H1 (cell line): ENCODE data around the gene NDUFA8. TPM values are rescaled to one million over a fixed set of nuclear protein-coding genes. Genes with fewer than 3 reads are reported as not detected.

Experiments
- CTCF ChIA-PET: fragments of 300-600 bp; sonication (Branson Sonifier 250); formaldehyde crosslinking; loops from one replicate; lab custom pipeline; 2021; ENCODE audit not compliant: partially characterized antibody; lab: Charles Lee
- POLR2A ChIA-PET: fragments of 300-600 bp; sonication (Branson Sonifier 250); formaldehyde crosslinking; loops from one replicate; lab custom pipeline; 2021; ENCODE audit warnings: inconsistent platforms; ENCODE audit not compliant: partially characterized antibody; lab: Charles Lee
- DNase-seq, 2 experiments: peaks; one replicate each; pipeline versions ENCODE4 v3.0.0 to v3.0.0-alpha.2; 2010 to 2022; ENCODE audit warnings: low spot score in 2 of 2, low read depth in 1 of 2, mixed read lengths in 1 of 2
- FAIRE-seq: peaks from 2 replicates; lab custom pipeline; 2011; peaks lifted over from hg19 to GRCh38; lab: Jason Lieb, UNC
- H2AFZ ChIP-seq: 2 replicates; pipeline ENCODE4 v1.8.1; 2012; ENCODE audit warnings: low read length, inconsistent platforms
- H2AK5ac ChIP-seq: 2 replicates; pipeline ENCODE4 v1.6.1; 2013; ENCODE audit warnings: low read depth, low read length
- H2BK120ac ChIP-seq: replicated peaks from 2 replicates; pipeline ENCODE3; 2013; ENCODE audit warnings: low read depth, low read length, inconsistent platforms
- H2BK12ac ChIP-seq: 2 replicates; pipeline ENCODE4 v1.6.1; 2013; ENCODE audit warnings: low read depth, low read length
- H2BK15ac ChIP-seq: 2 replicates; pipeline ENCODE4 v1.6.1; 2013; ENCODE audit warnings: low read length
- H2BK20ac ChIP-seq: 2 replicates; pipeline ENCODE4 v1.6.1; 2013; ENCODE audit warnings: low read length
- H2BK5ac ChIP-seq: 2 replicates; pipeline ENCODE4 v1.6.1; 2013; ENCODE audit warnings: low read depth, low read length
- H3K14ac ChIP-seq: 2 replicates; pipeline ENCODE4 v1.6.1; 2013; ENCODE audit warnings: inconsistent platforms; ENCODE audit not compliant: insufficient read length
- H3K18ac ChIP-seq: 2 replicates; pipeline ENCODE4 v1.6.1; 2013; ENCODE audit warnings: low read length; ENCODE audit errors: extremely low read depth
- H3K23ac ChIP-seq: 2 replicates; pipeline ENCODE4 v1.6.1; 2013; ENCODE audit warnings: inconsistent platforms; ENCODE audit not compliant: insufficient read length
- H3K23me2 ChIP-seq: 2 replicates; pipeline ENCODE4 v1.6.1; 2013; ENCODE audit warnings: low read depth, low read length
- H3K27ac ChIP-seq: 2 replicates; pipeline ENCODE4 v1.6.1; 2011; ENCODE audit warnings: low read depth, low read length, inconsistent platforms
- H3K27me3 ChIP-seq, 4 experiments: replicated peaks in 1 of 4; 1 replicate in 1 of 4; 2 replicates in 3 of 4; pipeline versions ENCODE4 v1.6.1 to v1.8.1; 2011 to 2013; ENCODE audit warnings: low read length in 3 of 4, mild to moderate bottlenecking in 3 of 4, inconsistent platforms in 2 of 4, mixed read lengths in 2 of 4, moderate library complexity in 1 of 4; ENCODE audit not compliant: control insufficient read depth in 3 of 4, insufficient read depth in 3 of 4; ENCODE audit errors: extremely low read depth in 1 of 4
- H3K36me3 ChIP-seq, 4 experiments: 2 replicates each; pipeline versions ENCODE4 v1.6.1 to v1.8.1; 2011 to 2013; ENCODE audit warnings: mild to moderate bottlenecking in 4 of 4, low read length in 3 of 4, moderate library complexity in 2 of 4, control low read depth in 1 of 4, inconsistent platforms in 1 of 4; ENCODE audit not compliant: insufficient read depth in 4 of 4, control insufficient read depth in 2 of 4
- H3K4ac ChIP-seq: replicated peaks from 2 replicates; pipeline ENCODE3; 2013; ENCODE audit warnings: low read length, low read depth, mixed read lengths, inconsistent platforms; ENCODE audit not compliant: insufficient read length
- H3K4me1 ChIP-seq, 4 experiments: replicated peaks in 1 of 4; 1 replicate in 1 of 4; 2 replicates in 3 of 4; pipeline versions ENCODE4 v1.6.1 to v1.8.1; 2011 to 2013; ENCODE audit warnings: low read length in 3 of 4, inconsistent platforms in 2 of 4, mixed read lengths in 1 of 4; ENCODE audit not compliant: insufficient read depth in 4 of 4, control insufficient read depth in 3 of 4
- H3K4me2 ChIP-seq, 2 experiments: 2 replicates each; pipeline versions ENCODE4 v1.6.1 to v1.8.1; 2011 to 2013; ENCODE audit warnings: low read depth in 2 of 2, low read length in 2 of 2, control low read depth in 1 of 2, inconsistent platforms in 1 of 2, mild to moderate bottlenecking in 1 of 2; ENCODE audit not compliant: insufficient read depth in 1 of 2
- H3K4me3 ChIP-seq, 4 experiments: fragments of 200-600, 300-600 bp in 1 of 4; sonication (generic), shearing (Covaris generic), sonication (Bioruptor Twin) in 1 of 4; 2 replicates each; pipeline versions ENCODE4 v1.5.1 to v1.8.1; 2011 to 2016; ENCODE audit warnings: low read length in 4 of 4, low read depth in 3 of 4, control low read depth in 2 of 4, inconsistent platforms in 2 of 4, mild to moderate bottlenecking in 2 of 4, mixed read lengths in 1 of 4, moderate library complexity in 1 of 4; ENCODE audit not compliant: insufficient read depth in 2 of 4; ENCODE audit errors: extremely low read depth in 1 of 4
- H3K56ac ChIP-seq: replicated peaks from 2 replicates; pipeline ENCODE3; 2013; ENCODE audit warnings: low read depth, mild to moderate bottlenecking, mixed read lengths, low read length, inconsistent platforms; ENCODE audit not compliant: insufficient read length
- H3K79me1 ChIP-seq: 2 replicates; pipeline ENCODE4 v1.6.1; 2013; ENCODE audit warnings: low read depth, low read length, control low read depth
- H3K79me2 ChIP-seq, 2 experiments: 2 replicates each; pipeline versions ENCODE4 v1.6.1 to v1.8.1; 2012 to 2013; ENCODE audit warnings: low read length in 2 of 2, mild to moderate bottlenecking in 2 of 2, inconsistent platforms in 1 of 2; ENCODE audit not compliant: insufficient read depth in 2 of 2, control insufficient read depth in 1 of 2
- H3K9ac ChIP-seq, 4 experiments: replicated peaks in 1 of 4; 1 replicate in 1 of 4; 2 replicates in 3 of 4; pipeline versions ENCODE4 v1.6.1 to v1.8.1; 2011 to 2013; ENCODE audit warnings: low read depth in 3 of 4, low read length in 3 of 4, control low read depth in 2 of 4, mild to moderate bottlenecking in 2 of 4, moderate library complexity in 2 of 4, inconsistent platforms in 1 of 4; ENCODE audit errors: extremely low read depth in 1 of 4
- H3K9me3 ChIP-seq, 2 experiments: 2 replicates each; pipeline versions ENCODE4 v1.6.1 to v1.8.1; 2012 to 2013; ENCODE audit warnings: mild to moderate bottlenecking in 2 of 2, moderate library complexity in 2 of 2, control low read depth in 1 of 2, inconsistent platforms in 1 of 2, low read depth in 1 of 2, low read length in 1 of 2, mixed read lengths in 1 of 2; ENCODE audit not compliant: insufficient read depth in 2 of 2
- H4K20me1 ChIP-seq, 2 experiments: replicated peaks in 1 of 2; 2 replicates each; pipeline versions ENCODE3 to v1.8.1; 2011 to 2013; ENCODE audit warnings: inconsistent platforms in 2 of 2, low read length in 2 of 2, mild to moderate bottlenecking in 1 of 2; ENCODE audit not compliant: insufficient read depth in 2 of 2, control insufficient read depth in 1 of 2
- H4K5ac ChIP-seq: 2 replicates; pipeline ENCODE4 v1.6.1; 2013; ENCODE audit warnings: low read length, low read depth, mixed read lengths, inconsistent platforms; ENCODE audit not compliant: insufficient read length
- H4K8ac ChIP-seq: 2 replicates; pipeline ENCODE4 v1.8.0; 2013; ENCODE audit warnings: mild to moderate bottlenecking, moderate library complexity, low read length, inconsistent platforms; ENCODE audit not compliant: insufficient read depth; ENCODE audit errors: extremely low read depth
- H4K91ac ChIP-seq: replicated peaks from 2 replicates; pipeline ENCODE3; 2013; ENCODE audit warnings: low read length, mixed read lengths, inconsistent platforms; ENCODE audit not compliant: insufficient read length
- CBX8 ChIP-seq: fragments of 300-800, 300-1000 bp; sonication (generic); IDR thresholded peaks from 2 replicates; pipeline ENCODE4 v1.7.1; 2016; ENCODE audit warnings: low read depth, low read length, borderline replicate concordance
- HDAC2 ChIP-seq, 2 experiments: fragments of 300-600 bp in 1 of 2; sonication (generic) in 1 of 2; IDR thresholded peaks; 2 replicates each; pipeline ENCODE4 v1.6.1; 2011 to 2012; ENCODE audit warnings: low read depth in 2 of 2, low read length in 2 of 2, mild to moderate bottlenecking in 2 of 2, moderate library complexity in 2 of 2, borderline replicate concordance in 1 of 2, inconsistent platforms in 1 of 2
- MAFK ChIP-seq: IDR thresholded peaks from 2 replicates; pipeline ENCODE4 v1.6.1; 2012; ENCODE audit warnings: low read depth, mild to moderate bottlenecking, improper control_type of control experiment, low read length
- WGBS, 2 experiments: shearing (Covaris generic) in 1 of 2; methylation state at CpG; one replicate each; pipeline versions ENCODE4 v1.1.6 to v1.1.7; 2013 to 2015; ENCODE audit warnings: low lambda C conversion rate in 2 of 2, mixed read lengths in 2 of 2, inconsistent platforms in 1 of 2, low coverage in 1 of 2, missing lambda C conversion rate in 1 of 2; ENCODE audit not compliant: insufficient replicate concordance in 2 of 2, insufficient coverage in 1 of 2, insufficient read length in 1 of 2; ENCODE audit errors: extremely low coverage in 1 of 2, missing lambda C conversion rate in 1 of 2; 5-methylcytosine and 5-hydroxymethylcytosine counted together
- polyA plus RNA-seq, 7 experiments: library from polyadenylated mRNA; depleted of rRNA in 3 of 7; stranded (reverse) in 5 of 7; unstranded in 2 of 7; fragments of >200 nt in 5 of 7; fragments of 200-250 nt in 2 of 7; gene quantifications; 1 replicate in 5 of 7; 2 replicates in 1 of 7; 4 replicates in 1 of 7; pipeline versions ENCODE4 v1.2.1 to v1.2.3, GENCODE V29; 2011 to 2013; ENCODE audit warnings: missing spikeins in 2 of 7, mixed read lengths in 2 of 7
- total RNA-seq: library from RNA; stranded (reverse); fragmentation: NEBNext Ultra II Directional; extraction: Animal tissue kit (Norgen Biotek cat#: 25700); gene quantifications from 2 replicates; pipeline ENCODE4 v1.2.1, GENCODE V29; 2021

NDUFA8 gene
- total and polyA plus RNA-seq, 2 of the 8 experiments (the other 6 are each of a cell fraction or from before 2014, with no cell fraction given), result 61.0 to 73.8 TPM

GRCh38 chr9:122202111-122202510 is 42.5 kb upstream of the NDUFA8 start:
- DNase-seq (no peak), FAIRE-seq (no peak)
- peaks cover 0 to 14% (median 4%) of the 10 kb centered on the region in 4 experiments; a peak in 6 of 7 replicates for H3K4me1 ChIP-seq
- ChIA-PET POLR2A (interaction anchor here (1.6 kb wide), 1 partner anchor 24 kb away, joined by 5 read pairs; no protein-coding TSS in a partner anchor), CTCF (interaction anchor here (0.5 to 2.9 kb wide), 9 partner anchors 15 to 264 kb away, joined by 3 to 8 read pairs (median 4); partner anchors contain the start of gene NDUFA8)
- no peak overlapping the region for H2BK12ac ChIP-seq
- no peak overlapping the region for H4K8ac ChIP-seq
- H3K27me3 ChIP-seq, result no peaks in the 10 kb centered on the region; a peak in 2 of 7 replicates
- H3K4ac ChIP-seq, result no peak overlapping the region
- H2BK15ac ChIP-seq, result no peak overlapping the region
- 83 to 100% methylated on average over 1 to 2 of the region's 3 CpGs for WGBS, 2 experiments
- H3K36me3 ChIP-seq, result no peaks in the 10 kb centered on the region
- H3K23ac ChIP-seq, result no peak overlapping the region
- H4K91ac ChIP-seq, result no peak overlapping the region
- H3K9me3 ChIP-seq, result no peaks in the 10 kb centered on the region
- H2AK5ac ChIP-seq, result no peak overlapping the region
- H3K9ac ChIP-seq, result no peak overlapping the region
- H3K14ac ChIP-seq, result no peak overlapping the region
- H3K79me2 ChIP-seq, result no peaks in the 10 kb centered on the region
- H3K27ac ChIP-seq, result no peak overlapping the region
- H2BK120ac ChIP-seq, result no peak overlapping the region
- no peaks in the 10 kb centered on the region for H3K23me2 ChIP-seq
- no peak overlapping the region for H2BK20ac ChIP-seq
- H4K20me1 ChIP-seq, result no peaks in the 10 kb centered on the region
- no peak overlapping the region for H2BK5ac ChIP-seq
- H3K4me2 ChIP-seq, result no peak overlapping the region
- H3K79me1 ChIP-seq, result no peaks in the 10 kb centered on the region
- no peak overlapping the region for H3K56ac ChIP-seq
- H4K5ac ChIP-seq, result no peak overlapping the region
- H2AFZ ChIP-seq, result no peak overlapping the region
- H3K4me3 ChIP-seq, result no peak overlapping the region
- no peak overlapping the region for H3K18ac ChIP-seq
- TF ChIP-seq CBX8, result no peak
- no peak for TF ChIP-seq MAFK
- TF ChIP-seq HDAC2 (IDR thresholded peaks at IDR 0.05; ENCODE audit: borderline replicate concordance in 1 of 2, low read depth in 2 of 2, low read length in 2 of 2), result no peak
